Measurements from ENCODE around the gene NPAS3.

The NPAS3 gene

DNA sequence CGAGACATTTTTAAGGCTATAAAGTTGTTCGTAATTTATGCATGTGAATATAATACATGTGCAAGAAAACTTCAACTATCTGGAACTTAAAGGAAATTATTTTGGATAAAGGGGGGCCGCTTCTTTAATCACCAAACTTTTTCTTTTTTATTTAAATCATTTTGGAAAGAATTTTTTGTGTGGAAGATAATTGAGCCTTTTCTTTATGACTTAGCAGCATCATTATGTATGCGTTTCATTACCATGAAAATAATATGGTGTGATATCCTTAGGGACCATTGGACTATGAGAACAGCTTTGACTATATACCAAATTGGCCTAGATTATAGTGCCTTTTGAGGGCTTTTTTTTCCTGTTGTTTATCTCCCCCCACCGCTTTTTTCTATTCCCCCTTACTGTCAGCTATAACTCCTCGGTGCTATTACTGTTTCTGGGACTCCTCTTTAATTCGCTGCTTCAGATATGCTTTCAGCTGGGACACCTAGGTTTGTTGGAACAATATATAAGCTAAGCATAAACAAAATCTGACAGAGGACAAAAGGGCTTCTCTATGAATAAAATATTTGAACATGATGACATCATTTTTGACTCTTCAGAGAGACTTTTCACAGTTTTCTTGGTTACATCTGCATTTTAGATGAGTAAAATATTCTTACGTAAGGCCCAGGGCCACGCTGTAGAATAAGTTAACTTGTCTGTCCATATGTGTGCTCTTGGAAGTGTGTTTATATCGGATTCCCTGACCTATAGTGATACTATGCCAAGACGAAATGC lies 392.7 kb downstream of the NPAS3 start:
- no peak for DNase-seq (ENCODE audit: low read depth in 2 of 2)

DNA sequence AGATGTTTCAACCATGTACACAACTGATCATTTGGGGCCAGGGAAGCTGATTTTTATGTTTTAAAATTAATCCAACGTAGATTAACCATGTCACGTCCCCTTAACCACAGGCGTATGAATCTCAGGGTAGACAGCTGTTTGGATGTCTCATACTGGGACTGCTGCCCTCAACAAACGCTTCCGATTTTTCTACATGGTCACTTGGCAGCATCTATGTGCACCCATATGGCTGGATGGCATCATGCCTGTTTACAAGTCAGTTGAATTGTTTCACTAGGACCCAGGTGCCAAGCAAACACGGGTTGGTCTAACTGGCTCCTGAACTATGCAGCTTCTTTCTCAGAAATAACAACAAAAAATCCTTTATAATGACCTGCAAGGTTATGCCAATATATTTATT lies 393.8 kb downstream of the NPAS3 start:
- DNase-seq (ENCODE audit: low read depth in 2 of 2), result no peak

DNA sequence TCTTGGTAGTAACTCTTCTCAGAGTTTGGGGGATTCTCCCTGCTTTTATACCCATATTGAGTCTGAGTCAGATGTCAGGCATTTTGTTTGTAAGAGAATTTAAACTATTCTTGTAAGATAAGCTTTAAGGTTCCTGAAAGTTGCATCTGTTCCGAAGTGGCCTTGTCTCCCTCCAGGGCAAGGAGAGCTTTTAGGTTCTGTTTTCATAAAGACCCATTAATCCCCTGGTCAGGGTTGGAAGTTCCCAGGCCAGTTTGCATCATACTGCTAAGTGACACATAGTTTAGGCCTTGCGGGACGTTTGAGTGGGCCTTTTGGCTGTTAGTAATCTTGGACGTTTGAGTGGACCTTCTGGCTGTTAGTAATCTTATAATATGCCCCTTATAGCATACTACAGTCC lies 396.7 kb downstream of the NPAS3 start:
- no peak for DNase-seq (ENCODE audit: low read depth in 2 of 2)

DNA sequence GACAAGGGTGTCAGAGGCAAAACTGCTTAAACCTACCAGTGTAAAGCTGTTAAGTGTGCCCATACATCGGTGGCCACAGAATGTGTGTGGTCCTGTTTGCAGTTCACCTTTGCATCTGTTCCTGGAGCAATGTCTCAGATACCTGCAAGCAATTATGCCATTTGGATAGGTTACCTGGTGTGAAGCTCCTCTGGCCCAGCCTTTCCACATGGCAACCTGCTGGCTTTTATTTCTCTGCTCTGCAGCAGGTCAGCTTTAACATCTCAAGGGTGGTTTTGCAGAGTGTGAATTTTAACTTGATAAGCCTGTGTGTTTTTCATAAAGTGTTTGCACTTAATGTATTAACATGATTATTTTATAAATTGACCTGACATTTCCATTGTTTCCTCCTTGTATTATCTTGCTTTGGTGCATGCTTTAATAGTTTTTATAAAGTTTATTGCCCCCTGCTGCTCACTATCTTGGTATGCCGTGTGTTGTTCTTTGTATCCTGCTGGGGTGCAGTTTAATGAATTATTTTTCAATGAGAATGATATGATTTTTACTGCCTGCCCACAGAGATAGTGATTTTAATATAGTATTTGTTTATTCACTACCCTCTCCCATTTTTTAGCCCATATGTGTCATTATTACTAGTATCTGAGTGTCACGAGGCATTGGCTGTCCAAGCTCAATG lies 403.8 kb downstream of the NPAS3 start:
- DNase-seq (ENCODE audit: low read depth in 2 of 2), result no peak

DNA sequence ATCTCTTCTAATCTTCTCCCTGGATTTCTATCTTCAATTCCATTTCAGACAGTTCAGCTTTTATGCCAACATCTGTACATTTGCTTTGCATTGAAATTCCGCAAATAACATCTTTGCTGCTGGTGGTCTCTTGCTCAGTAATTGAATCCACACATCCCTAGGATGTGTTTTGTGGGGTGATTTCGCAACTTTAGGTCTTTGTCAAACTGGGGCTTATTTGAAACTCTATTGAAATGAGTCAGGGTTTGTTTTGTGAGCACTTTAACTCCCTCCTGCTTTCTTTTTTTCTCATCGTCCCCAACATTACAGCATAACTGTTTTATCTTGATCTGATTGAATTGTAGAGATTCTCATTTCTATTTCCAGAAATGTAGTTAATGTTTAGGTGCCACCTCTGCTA lies 404.3 kb downstream of the NPAS3 start:
- no peak for DNase-seq (ENCODE audit: low read depth in 2 of 2)

DNA sequence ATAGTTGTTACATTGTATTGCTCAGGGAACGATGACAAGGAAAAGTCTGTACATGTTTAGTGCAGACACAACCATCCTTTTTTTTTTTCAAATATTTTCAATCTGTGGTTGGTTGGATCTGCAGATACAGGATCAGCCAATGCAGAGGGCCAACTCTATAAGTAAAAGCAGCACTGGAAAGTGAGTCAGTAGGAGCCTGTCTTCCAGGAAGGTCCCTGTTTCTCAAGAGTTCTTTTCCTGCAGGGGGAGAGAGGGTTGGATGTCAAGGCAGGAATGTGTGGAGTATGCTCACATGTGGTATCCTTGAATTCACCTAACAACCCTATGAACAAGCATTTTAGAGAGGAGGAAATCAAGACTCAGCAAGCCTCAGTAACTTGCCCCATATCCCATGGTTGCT lies 409.1 kb downstream of the NPAS3 start:
- no peak for DNase-seq (ENCODE audit: low read depth in 2 of 2)

DNA sequence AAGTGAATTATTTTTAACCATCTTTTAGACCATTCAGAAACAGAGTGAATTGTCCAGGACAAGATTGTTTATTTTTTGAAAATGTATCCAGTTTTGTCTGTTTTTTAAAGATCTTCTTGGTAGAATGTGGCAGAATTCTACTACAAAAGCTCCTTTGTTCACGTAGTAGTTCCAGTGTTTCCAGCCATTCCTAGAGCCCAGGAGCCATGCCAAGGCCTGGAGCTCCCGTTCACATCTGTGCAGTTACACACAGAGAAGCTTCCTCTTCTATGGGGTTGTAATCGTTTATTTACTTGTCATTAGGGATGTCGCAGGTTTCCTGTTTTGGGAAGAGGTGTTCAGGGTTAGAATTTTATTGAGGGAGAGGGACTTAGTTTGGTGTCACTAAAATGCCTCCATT lies 409.8 kb downstream of the NPAS3 start:
- no peak for DNase-seq (ENCODE audit: low read depth in 2 of 2)

DNA sequence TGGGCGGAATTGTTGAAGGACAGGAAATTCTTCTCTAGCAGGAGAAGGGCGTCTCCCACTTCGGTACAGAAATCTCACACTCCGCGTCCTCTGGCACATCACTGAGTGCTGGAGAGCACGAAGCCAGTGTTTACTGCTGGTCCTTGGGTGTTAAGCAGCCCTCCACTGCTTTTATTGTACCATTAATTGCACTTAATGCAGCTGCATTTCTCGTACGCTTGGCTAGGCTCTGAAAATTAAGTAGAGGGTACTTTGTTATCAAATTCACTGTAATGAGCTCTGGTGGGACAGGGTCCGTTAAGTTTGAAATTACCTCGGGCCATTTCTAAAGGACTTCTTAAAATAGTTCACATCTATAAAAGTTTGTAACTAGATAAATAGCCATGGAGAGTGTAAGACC lies 411.2 kb downstream of the NPAS3 start:
- DNase-seq (ENCODE audit: low read depth in 2 of 2), result no peak

DNA sequence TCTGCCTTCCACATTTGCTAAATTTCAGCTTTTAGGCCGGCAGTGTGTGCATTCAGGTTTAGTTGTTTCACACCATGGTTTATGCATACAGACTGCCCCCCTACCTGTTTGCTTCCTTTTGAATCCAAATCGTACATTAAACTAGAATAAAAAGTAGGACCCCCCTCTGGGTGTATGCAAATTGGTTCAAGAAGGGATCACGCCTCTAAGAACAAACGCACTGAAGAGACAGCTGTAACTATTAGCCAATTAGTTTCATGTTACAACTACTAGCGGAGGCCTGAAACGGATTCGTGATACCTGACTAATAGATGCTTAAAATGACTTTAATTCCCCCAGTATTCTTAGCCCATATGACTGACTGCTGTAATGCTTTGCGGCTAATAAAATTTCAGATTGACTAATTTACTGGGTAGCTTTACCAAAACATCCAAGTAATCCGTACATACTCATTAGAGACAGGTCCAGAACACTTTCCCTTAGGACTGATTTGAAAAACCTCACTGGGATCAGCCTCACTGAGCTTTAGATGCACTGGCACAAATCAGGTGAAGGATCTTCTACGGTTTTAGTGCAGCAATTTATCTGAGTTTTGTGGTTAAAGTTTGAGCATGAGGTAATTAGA lies 411.8 kb downstream of the NPAS3 start:
- no peak for DNase-seq (ENCODE audit: low read depth in 2 of 2)

DNA sequence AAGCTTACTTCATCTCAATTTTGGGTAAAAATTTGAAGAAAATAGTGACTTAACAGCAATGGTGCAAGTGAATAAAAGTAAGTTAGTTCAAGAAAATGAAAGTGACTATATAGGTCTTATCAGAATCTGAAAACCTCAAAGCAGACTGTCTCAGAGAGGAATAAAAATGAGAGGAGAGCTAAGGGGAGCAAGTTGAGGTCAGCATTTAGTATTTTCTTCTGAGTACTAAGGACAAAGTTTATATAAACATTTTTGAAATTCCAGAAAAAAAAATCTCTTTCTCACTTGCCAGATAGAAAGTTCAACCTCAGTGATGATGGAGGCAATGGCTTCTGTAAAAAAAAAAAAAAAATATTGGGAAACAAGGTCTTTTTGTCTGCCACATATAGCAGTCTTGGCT lies 414.1 kb downstream of the NPAS3 start:
- DNase-seq (ENCODE audit: low read depth in 2 of 2), result no peak

DNA sequence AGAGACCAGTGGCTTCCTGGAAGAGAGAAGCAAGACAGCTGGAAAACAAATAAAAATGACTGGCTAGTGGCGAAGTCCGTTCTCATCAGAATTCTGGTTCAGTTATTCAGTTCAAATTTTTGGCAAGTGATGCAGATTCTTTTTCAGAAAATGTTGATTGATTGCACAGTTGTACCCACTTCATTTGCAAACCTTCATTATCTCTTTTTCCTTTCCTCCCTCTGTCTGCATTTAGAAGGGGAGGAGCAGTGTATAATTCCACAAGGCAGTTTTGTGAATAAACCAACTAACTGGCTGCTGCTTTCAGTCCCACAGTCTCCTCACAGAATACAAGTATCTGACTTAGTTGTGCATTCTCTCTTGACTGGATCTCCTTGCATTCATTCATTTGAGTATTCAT lies 417.5 kb downstream of the NPAS3 start:
- no peak for DNase-seq (ENCODE audit: low read depth in 2 of 2)

DNA sequence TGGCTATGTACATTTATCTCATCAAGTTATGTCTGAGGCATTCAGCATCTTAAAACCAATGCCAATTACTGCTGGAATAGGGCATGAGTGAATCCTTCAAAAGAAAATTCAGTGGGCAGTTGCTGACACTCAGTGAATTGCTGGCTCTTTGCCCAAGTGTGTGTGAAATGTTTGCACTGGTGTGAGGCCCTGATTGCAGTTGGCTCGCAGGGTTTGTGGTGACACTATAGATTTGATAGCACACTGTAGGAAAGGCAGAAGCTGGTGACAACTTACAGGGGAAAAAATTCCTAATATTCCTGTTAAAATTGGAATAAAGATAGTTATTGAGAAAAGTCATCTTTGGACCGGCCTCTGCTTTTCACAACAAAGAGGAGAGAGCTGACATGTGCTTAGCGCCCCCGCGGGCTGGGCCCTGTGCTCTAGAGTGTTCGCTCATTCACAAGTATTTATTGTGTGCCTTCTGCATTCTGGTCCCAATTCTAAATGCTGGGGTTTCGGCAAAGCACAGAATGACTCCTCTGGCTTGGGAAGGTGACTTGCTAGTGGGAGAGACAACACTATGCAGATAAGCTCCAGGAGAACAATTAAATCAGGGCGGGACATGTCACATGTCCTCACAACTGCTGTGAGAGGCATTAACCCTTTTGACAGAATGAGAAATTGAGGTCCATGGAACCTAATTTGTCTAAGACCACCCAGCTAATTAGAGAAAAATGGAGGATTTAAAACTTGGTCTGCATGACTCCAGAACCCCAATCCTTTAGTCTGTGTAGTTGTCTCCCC lies 418.7 kb downstream of the NPAS3 start:
- DNase-seq (ENCODE audit: low read depth in 2 of 2), result no peak

DNA sequence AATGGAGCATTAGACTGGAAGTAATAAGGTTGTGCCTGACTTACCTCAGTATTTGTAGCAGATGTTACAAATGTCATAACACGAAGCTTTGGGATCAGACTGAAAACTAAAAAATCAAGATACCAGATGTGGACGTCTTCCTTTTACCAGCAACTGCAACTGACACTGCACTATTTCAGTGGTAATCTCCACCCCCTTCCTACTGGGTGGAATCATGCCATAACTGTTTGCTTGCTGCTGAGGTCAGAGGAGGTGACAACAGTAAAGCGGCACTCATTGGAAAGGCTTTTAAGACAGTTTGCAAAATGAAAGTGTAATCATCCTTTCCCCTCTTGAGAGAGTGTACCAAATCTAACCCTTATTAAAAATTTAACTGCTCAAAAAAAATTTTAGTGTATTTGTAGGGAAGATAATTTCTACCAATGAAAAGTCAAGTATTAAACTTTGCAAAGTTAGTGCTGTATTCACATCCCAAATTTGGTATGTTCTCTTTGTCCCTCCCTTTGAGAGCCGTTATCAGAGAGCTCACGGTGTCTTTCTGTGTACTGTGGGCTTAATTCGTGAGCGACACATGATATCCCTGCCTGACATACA lies 420.7 kb downstream of the NPAS3 start:
- DNase-seq (ENCODE audit: low read depth in 2 of 2), result no peak

DNA sequence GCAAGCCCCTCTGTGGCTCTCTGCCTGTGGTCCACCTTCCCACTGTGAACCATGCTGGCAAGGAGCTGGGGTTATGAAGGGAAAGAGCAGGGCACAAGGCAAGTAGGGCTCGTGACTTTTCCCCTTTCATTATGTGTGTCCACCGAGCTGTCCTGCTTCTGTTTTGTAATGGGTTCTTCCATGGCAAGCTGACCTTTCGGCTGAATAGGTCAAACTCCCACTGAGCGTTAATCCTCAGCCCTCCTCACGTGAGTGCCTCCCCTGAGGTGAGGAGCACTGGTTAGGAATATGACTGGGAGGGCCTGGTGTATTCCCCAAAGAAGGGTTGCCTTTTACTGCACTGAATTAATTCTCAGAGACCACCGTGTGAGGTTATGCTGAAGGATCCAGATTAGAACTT lies 424.3 kb downstream of the NPAS3 start:
- DNase-seq (ENCODE audit: low read depth in 2 of 2), result no peak

DNA sequence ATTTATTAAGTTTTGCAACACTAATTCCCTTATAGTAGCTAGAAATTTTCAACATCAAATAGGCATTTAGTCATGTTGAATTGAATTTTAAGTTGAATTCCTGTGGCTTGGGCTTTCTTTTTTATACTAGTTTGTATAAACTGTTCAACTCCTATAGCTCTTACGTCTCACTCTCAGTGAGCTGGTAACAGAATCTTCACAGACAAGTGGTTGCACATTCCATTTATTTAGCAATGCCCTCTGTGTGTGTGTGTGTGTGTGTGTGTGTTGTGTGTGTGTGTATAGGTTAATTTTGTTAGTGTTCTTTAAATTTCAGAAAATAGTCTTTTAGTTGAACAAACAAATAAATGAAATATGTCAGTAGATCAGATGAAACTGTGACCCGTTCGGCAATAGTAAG lies 425.0 kb downstream of the NPAS3 start:
- no peak for DNase-seq (ENCODE audit: low read depth in 2 of 2)

DNA sequence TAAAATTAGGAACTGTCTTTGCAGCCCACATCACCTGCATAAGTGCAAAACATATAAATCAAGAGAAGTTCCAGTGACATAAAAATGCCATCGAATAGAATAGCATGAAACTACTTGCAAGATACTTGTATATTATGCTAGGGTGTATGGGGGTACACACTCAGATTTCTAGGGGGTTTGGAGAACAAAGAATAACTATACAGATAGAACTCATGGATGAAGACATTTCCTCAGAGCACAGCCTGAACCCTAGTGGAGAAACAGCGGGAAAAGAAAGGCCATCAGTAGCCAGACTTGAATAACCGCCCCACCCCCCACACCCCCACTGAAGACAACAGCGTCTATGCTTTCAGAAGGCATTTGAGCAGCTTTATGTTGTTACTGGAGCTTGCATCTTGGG lies 425.8 kb downstream of the NPAS3 start:
- no peak for DNase-seq (ENCODE audit: low read depth in 2 of 2)

DNA sequence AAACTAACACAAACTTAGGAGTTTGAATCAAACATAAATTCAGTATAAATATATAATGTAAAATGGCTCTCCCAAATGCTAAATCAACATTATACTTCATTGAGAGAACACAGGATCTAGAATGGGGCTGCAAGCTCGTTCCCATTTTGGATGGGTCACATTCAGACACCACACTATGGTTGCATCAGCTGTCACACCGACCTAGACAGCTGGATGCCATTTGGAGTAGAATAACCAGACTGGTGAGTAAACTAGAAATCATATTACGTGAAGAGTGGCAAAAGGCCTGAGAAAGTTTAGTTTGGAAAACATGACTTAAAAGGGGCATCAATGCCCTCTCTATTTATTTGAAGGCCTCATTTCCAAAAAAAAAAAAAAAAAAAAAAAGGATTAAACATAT lies 430.4 kb downstream of the NPAS3 start:
- DNase-seq (ENCODE audit: low read depth in 2 of 2), result no peak

DNA sequence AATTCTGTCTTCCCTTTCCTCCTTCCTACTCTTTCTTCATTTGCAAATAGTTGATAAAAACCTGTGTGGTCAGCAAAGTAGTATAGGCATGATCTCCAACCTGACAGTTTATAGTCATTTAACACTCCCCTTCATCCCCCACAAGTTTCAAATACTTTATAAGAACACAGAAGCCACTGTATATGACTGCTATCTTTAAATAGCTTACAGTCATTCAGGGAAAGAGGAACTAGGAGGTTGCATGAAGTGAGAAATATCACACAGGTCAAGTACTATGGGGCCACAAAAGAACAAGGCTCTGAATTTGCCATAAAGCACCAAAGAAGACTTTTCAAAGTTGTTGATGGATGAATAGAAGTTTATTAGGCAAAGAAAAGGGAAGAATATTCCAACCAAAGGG lies 431.3 kb downstream of the NPAS3 start:
- DNase-seq (ENCODE audit: low read depth in 2 of 2), result no peak

DNA sequence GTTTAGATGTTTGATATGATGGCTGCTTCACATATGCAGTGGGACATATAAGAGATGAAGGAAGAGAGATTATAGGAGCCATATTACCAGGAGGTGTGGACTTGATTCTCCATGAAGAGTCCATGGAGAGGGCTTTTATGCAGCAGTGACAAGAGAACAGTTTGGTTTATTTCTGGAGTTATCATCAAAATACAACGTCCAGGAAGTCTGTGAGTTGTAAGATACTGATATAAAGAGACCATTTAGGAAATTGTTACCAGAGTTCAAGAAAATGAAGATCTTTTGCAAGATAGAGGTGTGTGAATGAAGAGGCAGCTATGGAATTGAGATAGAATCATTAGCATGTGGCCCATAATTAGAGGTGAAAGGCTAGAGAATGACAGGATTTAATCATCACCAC lies 431.7 kb downstream of the NPAS3 start:
- DNase-seq (ENCODE audit: low read depth in 2 of 2), result no peak

DNA sequence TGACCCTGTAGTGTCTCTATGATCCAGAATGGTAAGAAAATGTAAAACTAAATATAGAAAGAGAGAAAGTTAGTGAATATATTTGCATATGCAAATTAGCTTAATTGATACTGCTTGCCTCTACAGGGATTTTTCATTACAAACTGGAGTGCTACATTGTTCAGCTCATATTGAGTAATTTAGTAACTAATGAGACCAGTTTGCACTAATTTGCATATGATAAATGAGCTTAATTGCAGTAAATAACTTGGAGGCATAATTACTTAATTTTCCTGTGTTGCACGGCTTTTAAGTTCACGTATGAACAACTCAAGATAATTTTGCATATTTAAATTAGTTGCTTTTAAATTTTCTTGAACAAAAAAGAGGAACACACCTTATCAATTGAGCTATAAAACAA lies 436.5 kb downstream of the NPAS3 start:
- DNase-seq (ENCODE audit: low read depth in 2 of 2), result no peak

DNA sequence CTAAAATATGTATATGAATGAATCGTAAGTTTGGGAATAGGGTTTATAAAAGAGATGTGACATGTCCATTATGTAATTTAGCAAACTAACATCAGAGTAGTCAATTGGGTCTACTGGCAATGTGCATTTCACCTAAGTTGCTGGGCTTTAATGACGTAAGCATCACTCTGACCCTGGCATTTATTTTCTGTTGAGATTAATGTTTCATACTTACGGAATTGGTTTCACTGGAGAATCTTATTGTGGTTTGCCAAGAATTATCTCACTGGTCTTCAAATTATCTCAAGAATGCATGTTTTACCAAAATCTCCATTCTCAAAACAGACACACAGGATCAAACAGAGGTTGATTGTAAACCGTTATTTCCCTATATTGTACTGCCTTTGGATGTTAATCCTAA lies 437.1 kb downstream of the NPAS3 start:
- no peak for DNase-seq (ENCODE audit: low read depth in 2 of 2)

DNA sequence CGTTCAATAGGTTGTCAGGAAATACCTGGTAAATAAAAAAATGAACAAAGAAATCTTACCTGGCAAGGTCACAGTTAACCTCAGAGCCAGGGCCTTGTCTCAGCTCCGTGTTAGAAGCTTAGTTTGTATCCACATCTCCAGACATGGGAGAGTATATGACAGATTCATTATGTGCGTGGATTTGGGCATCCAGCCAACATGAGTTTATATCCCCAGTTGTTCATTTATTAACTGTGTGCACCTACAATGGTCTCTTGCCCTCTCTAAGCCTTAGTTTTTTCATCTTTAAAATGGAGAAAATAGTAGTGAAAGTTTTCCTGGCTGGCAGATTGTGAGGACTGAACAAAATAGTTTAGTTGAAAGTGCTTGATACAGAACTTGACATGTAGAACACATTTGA lies 437.8 kb downstream of the NPAS3 start:
- no peak for DNase-seq (ENCODE audit: low read depth in 2 of 2)
